GM13977 (cell line): ENCODE data around the gene SMIM36.
"Not testable (repeated sequence)": the region's sequence is repeated elsewhere in the genome, so short reads cannot be mapped to it uniquely, and the experiment has no call there.

Experiments
- DNase-seq: peaks from one replicate; pipeline ENCODE4 v3.0.0; 2012; ENCODE audit warnings: low spot score
- in situ Hi-C: fragments of 300-500 bp; cut with MboI; formaldehyde crosslinking; loops from one replicate; pipeline ENCODE4 v1.12.0; 2022; ENCODE audit warnings: low sequenced_read_pairs, low pct_unique_long_range_greater_than_20kb, mixed read lengths, inconsistent platforms; ENCODE audit not compliant: unreplicated experiment
- TF ChIP-seq, protein P1 (sequence below): IDR thresholded peaks from 2 replicates; pipeline ENCODE4 v1.5.1; 2012; ENCODE audit warnings: mild to moderate bottlenecking, control low read depth; ENCODE audit not compliant: insufficient read depth; ENCODE audit errors: extremely low read depth, missing control alignments

SMIM36 gene

GRCh38 chr17:55513885-55514590 is 2.8 kb upstream of the SMIM36 start:
- TF ChIP-seq, protein P1, sequence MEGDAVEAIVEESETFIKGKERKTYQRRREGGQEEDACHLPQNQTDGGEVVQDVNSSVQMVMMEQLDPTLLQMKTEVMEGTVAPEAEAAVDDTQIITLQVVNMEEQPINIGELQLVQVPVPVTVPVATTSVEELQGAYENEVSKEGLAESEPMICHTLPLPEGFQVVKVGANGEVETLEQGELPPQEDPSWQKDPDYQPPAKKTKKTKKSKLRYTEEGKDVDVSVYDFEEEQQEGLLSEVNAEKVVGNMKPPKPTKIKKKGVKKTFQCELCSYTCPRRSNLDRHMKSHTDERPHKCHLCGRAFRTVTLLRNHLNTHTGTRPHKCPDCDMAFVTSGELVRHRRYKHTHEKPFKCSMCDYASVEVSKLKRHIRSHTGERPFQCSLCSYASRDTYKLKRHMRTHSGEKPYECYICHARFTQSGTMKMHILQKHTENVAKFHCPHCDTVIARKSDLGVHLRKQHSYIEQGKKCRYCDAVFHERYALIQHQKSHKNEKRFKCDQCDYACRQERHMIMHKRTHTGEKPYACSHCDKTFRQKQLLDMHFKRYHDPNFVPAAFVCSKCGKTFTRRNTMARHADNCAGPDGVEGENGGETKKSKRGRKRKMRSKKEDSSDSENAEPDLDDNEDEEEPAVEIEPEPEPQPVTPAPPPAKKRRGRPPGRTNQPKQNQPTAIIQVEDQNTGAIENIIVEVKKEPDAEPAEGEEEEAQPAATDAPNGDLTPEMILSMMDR: peak; percentile 88
- DNase-seq: peak; percentile 59
- in situ Hi-C loops: loop anchor here (10.0 to 25.0 kb wide), 2 partner anchors 159 to 527 kb away; no protein-coding TSS in a partner anchor

GRCh38 chr17:55507669-55508068 is 3.6 kb downstream of the SMIM36 start:
- not testable (repeated sequence) for DNase-seq
- in situ Hi-C loops: loop anchor here (25.0 kb wide), 1 partner anchor 520 kb away; no protein-coding TSS in a partner anchor

GRCh38 chr17:55501626-55502025 is 9.6 kb downstream of the SMIM36 start:
- in situ Hi-C loops: loop anchor here (25.0 kb wide), 1 partner anchor 514 kb away; no protein-coding TSS in a partner anchor
- not testable (repeated sequence) for DNase-seq

DNA sequence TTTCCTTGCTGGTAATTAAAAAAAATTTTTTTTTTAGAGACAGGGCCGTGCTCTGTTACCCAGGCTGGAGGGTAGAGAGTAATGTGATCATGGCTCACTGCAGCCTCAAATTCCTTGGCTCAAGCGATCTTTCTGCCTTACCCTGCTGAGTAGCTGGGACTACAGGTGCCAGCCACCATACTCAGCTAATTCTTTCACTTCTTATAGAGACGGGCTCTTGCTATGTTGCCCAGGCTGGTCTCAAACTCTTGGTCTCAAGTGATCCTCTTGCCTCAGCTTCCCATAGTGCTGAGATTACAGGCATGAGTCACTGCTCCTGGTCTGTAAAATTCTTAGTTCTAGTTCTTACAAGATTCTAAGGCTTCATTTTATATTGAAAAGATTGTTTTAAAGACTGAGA is 11.1 kb downstream of the SMIM36 start:
- no peak for DNase-seq
- TF ChIP-seq, protein P1: no peak
- in situ Hi-C loops: loop anchor here (25.0 kb wide), 1 partner anchor 513 kb away; no protein-coding TSS in a partner anchor

DNA sequence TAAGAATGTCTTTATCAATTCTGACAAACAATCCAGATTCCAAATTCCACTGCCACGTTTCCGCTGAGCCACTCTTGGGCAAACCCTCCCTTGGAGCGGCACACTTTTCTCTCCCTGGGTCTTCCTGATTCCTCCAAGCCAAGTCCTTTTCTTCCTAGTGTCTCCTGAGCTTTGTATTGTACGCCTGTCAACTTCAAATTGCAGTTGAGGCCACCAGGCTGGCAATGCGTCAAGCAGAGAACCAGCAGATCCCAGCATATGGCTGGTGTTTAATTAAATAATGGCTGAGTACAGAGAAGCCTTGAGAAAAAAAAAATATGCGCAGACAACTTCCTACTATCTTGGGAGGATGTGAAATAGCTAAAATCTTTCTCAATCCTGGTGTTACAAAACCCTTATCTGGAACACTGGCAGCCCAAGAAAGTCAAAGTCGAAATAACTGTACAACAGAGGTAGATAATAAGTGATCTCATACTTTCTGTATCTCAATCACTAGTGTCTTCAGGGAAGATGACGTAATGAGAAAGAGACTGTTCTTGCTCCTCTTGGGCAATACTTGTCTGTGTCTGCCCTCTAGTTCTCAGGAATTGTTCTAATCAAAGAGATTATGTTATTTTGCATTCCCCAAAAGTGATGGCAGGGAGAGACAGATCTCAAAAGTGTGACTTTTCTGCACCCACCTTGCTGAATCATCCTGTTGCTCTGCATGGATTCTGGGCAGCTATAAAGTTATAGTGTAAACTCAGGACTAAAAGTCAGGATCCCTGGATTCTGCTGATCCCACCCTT is 15.0 kb downstream of the SMIM36 start:
- in situ Hi-C loops: no loop called here

DNA sequence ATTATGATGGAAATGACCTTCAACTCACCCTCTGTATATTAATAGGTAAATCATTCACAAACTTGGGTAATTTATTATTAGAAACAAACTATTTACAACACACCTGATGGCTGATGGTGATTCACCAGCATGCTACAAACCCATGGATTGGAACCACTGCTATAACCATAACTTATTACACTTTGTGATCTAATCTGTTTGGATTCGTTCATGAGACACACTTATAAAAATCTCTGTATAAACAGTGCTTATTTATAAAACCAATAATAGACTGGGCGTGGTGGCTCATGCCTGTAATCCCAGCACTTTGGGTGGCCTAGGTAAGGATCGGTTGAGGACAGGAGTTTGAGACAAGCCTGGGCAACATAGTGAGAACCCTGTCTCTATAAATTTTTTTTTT is 16.0 kb downstream of the SMIM36 start:
- in situ Hi-C loops: no loop called here
- no peak for DNase-seq
- TF ChIP-seq, protein P1: no peak

More for the DNA sequence above, 15.0 kb downstream of the SMIM36 start:
- TF ChIP-seq, protein P1: no peak
- peak; percentile 29 for DNase-seq

DNA sequence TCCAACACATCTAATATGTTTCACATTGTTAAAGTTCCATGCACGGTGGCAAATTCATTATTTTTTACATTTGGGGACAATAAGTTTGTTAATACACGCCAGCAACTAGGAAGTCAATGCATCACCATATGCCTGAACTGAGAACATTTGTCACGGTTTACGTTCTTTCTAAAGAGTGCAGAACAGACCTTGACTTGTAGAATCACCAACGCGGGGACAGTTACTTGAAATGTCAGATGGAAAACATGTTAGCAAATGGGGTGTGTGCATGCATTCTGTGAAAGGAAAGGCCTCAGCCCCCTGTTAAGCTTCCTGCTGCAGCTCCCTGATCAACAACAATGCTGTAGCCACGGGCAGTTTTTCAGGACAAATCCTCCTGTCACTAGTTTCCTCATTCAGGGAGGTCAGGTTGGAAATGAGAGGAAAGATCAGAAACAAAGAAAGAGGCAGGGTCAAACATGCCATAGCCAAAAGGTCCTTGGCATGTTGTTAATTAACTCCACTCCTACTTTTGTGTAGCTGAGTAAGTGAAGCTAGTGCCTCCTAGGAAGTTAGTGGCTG is 18.4 kb downstream of the SMIM36 start:
- in situ Hi-C loops: no loop called here
- no peak for DNase-seq
- TF ChIP-seq, protein P1: no peak
